ENCODE results near the gene BPGM.

Gene BPGM

DNA sequence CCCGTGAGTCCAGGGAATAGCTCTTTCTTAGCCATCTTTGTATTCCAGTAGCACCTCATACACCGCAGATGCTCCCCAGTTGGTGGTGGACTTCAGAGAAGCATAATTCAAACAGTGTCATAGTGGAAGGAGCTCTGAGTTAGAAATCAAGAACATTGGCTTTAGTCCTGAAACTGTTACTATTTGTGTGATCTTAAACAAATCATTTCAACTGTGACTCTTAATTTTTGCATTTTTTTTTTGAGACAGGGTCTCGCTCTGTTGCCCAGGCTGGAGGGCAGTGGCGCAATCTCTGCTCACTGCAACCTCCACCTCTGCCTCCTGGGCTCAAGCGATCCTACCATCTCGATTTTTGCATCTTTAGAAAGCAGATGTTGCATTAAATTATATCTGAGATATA is 1.8 kb downstream of the BPGM start:
- TF ChIP-seq, protein P1, sequence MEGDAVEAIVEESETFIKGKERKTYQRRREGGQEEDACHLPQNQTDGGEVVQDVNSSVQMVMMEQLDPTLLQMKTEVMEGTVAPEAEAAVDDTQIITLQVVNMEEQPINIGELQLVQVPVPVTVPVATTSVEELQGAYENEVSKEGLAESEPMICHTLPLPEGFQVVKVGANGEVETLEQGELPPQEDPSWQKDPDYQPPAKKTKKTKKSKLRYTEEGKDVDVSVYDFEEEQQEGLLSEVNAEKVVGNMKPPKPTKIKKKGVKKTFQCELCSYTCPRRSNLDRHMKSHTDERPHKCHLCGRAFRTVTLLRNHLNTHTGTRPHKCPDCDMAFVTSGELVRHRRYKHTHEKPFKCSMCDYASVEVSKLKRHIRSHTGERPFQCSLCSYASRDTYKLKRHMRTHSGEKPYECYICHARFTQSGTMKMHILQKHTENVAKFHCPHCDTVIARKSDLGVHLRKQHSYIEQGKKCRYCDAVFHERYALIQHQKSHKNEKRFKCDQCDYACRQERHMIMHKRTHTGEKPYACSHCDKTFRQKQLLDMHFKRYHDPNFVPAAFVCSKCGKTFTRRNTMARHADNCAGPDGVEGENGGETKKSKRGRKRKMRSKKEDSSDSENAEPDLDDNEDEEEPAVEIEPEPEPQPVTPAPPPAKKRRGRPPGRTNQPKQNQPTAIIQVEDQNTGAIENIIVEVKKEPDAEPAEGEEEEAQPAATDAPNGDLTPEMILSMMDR (IDR thresholded peaks at IDR 0.05; ENCODE audit: borderline replicate concordance, control extremely low read depth, extremely low read depth, insufficient read depth, missing control alignments), result no peak
- no peak for DNase-seq (ENCODE audit: low spot score)
- in situ Hi-C loops (cut with MboI; ENCODE audit: low sequenced_read_pairs, unreplicated experiment), result no loop called here

DNA sequence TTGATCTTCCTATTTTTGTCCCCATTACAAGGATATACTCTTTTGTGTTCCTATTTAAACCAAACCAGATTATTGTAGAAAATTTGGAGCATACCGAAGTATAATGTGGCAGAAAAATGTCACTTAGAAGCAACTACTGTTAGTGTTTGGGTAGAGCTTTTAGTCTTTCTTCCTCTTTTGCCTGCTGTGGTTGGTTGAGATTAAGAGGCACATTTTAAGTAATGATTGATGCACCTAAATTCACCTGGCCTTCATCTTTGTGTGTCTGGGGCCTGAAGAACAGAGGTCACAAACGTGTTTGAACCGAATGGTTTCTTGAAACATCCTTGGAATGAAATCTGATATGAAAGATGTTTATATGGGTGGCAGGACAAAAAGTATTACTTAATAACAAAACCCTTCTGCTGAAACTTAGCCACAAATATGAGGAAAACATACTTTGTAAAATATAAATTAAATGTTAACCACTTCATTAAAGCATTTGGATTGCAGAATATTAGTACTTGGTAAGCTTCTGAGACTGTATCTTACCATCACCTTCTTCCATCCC is 2.6 kb downstream of the BPGM start:
- in situ Hi-C loops (cut with MboI; ENCODE audit: low sequenced_read_pairs, unreplicated experiment), result no loop called here
- DNase-seq (ENCODE audit: low spot score), result no peak
- TF ChIP-seq, protein P1 (IDR thresholded peaks at IDR 0.05; ENCODE audit: borderline replicate concordance, control extremely low read depth, extremely low read depth, insufficient read depth, missing control alignments), result no peak

DNA sequence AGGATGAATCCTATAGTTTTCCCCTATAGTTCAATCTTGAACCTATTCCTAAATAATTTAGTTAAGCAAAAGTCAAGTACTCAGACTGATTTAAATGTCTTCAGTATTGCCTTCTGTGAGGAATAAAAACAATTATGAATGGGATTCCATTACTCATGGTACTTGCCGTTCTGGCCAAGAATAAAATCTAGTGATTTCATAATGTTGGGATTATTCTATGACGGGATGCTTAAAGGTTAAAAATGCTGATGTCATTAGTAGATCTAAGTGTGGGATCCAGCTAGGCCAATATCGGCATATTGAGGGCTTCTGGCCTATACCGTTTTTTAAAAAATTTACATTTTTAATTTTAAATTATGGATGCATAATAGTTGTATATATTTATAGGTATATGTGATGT is 5.3 kb downstream of the BPGM start:
- TF ChIP-seq, protein P1 (IDR thresholded peaks at IDR 0.05; ENCODE audit: borderline replicate concordance, control extremely low read depth, extremely low read depth, insufficient read depth, missing control alignments), result no peak
- no peak for DNase-seq (ENCODE audit: low spot score)
- in situ Hi-C loops (cut with MboI; ENCODE audit: low sequenced_read_pairs, unreplicated experiment), result no loop called here

DNA sequence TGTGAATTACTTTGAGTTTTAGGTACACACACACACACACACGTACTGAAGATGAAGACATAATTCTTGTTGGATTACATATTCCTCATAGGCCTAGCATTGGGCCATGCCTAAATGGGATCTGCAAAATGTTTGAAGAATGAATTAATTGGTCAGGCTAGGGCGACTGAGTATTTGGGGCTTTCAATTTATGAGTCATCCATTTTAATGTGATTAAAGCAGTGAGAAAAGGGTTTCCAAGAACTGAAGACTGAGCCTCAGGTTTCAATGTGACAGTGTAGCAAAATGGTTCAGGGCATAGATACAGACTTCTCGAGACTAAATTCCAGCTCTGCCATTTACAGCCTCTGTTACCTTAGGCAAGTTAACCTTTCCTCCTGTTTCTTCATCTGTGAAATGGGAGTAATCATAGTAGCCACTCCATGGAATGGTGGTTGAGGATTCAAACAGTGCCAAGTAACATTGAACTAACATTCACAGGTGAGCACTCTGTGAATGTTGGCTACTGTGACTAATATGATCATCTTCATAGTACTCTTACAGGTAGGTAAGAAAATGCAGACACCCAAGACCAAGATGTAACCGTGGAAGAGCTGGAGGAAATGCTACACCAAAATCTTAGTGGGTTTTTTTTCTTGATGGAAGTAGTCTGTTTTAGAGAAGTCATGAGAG is 7.6 kb downstream of the BPGM start:
- TF ChIP-seq, protein P1 (IDR thresholded peaks at IDR 0.05; ENCODE audit: borderline replicate concordance, control extremely low read depth, extremely low read depth, insufficient read depth, missing control alignments), result no peak
- DNase-seq (ENCODE audit: low spot score), result no peak
- in situ Hi-C loops (cut with MboI; ENCODE audit: low sequenced_read_pairs, unreplicated experiment), result no loop called here

DNA sequence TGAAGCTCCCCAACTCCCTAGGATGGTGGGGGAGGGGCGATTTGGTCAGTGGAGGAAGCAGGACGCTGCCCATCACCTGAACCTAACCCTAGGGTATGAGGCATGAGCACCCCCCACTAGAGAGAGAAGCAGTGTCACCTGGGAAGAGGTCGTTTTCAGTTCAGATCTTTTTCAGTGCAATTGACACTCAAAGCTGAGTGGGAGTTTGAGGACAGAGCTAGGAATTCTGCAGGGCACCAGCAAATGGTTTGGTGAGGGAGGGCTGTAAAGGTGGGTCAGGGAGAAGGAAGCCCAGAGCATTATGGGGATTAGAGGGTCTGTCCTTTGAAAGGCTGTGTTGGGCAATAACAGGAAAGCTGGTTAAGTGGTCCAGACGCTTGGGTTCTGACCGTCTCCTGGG is 10.9 kb downstream of the BPGM start:
- TF ChIP-seq, protein P1 (IDR thresholded peaks at IDR 0.05; ENCODE audit: borderline replicate concordance, control extremely low read depth, extremely low read depth, insufficient read depth, missing control alignments), result no peak
- in situ Hi-C loops (cut with MboI; ENCODE audit: low sequenced_read_pairs, unreplicated experiment), result no loop called here
- no peak for DNase-seq (ENCODE audit: low spot score)

DNA sequence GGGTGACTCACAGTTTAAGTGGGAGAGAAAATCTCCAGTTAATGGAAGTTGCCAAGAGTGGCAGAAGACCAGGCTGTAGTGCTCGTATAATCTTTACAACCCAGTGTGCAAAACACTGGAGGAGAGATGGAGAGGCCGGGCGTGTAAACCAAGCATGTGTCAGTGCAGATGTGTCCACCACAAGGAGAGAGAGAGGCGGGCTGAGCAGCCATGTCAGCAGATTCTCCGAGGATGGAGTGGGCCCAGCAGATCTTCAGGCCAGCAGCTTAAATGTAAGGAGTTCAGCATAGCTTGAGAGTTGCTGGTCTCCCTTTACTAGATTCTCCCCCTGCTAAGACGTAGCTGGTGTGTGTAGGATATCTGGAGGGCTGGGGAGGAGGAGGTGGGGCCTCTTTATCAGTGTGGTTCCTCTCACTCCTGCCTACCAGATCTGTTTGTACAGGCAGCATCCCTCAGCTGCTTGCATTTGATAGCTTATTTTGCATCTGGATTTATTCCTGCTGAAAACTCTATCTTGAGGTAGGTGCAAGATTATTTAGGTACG is 13.7 kb downstream of the BPGM start:
- no peak for DNase-seq (ENCODE audit: low spot score)
- in situ Hi-C loops (cut with MboI; ENCODE audit: low sequenced_read_pairs, unreplicated experiment), result no loop called here
- TF ChIP-seq, protein P1 (IDR thresholded peaks at IDR 0.05; ENCODE audit: borderline replicate concordance, control extremely low read depth, extremely low read depth, insufficient read depth, missing control alignments), result no peak
